SU-DHL-6 (cell line): Measurements from ENCODE around the gene SPRED1.

Experiments
- H2AFZ ChIP-seq: fragments of 200-600 bp; sonication (generic); 2 replicates; pipeline ENCODE4 v1.6.1; 2014; ENCODE audit warnings: low read depth, mild to moderate bottlenecking, moderate library complexity, mixed read lengths, antibody characterized with exemption, low read length; ENCODE audit not compliant: severe bottlenecking
- H3F3A ChIP-seq: fragments of 200-600 bp; shearing (Covaris generic); 2 replicates; pipeline ENCODE4 v1.6.0; 2016; ENCODE audit warnings: antibody characterized with exemption, mild to moderate bottlenecking; ENCODE audit not compliant: insufficient read depth
- H3K27ac ChIP-seq: fragments of 200-600 bp; sonication (generic); 2 replicates; pipeline ENCODE4 v1.5.1; 2016; ENCODE audit warnings: low read depth, mild to moderate bottlenecking, low read length, moderate library complexity, mixed read lengths
- H3K27me3 ChIP-seq: fragments of 200-600 bp; sonication (generic), shearing (Covaris generic); 2 replicates; pipeline ENCODE4 v1.6.0; 2014; ENCODE audit warnings: mild to moderate bottlenecking, low read length
- H3K36me3 ChIP-seq: fragments of 200-600 bp; sonication (generic); 2 replicates; pipeline ENCODE4 v1.6.1; 2014; ENCODE audit warnings: mild to moderate bottlenecking, low read length, mixed read lengths
- H3K4me2 ChIP-seq: fragments of 300-600, 200-600 bp; shearing (Covaris generic), sonication (generic); 2 replicates; pipeline ENCODE4 v1.6.0; 2014; ENCODE audit warnings: low read length, low read depth, mild to moderate bottlenecking; ENCODE audit not compliant: poor library complexity, severe bottlenecking
- H3K4me3 ChIP-seq: fragments of 200-600 bp; sonication (generic); 2 replicates; pipeline ENCODE4 v1.5.1; 2014; ENCODE audit warnings: antibody characterized with exemption, low read length, mild to moderate bottlenecking, mixed read lengths; ENCODE audit not compliant: insufficient read depth, poor library complexity, severe bottlenecking
- H3K79me2 ChIP-seq: fragments of 200-600 bp; sonication (generic); 2 replicates; pipeline ENCODE4 v1.6.1; 2014; ENCODE audit warnings: mild to moderate bottlenecking, low read length, moderate library complexity; ENCODE audit not compliant: insufficient read depth
- H3K9ac ChIP-seq: fragments of 200-600 bp; sonication (generic); 2 replicates; pipeline ENCODE4 v1.7.0; 2014; ENCODE audit warnings: mild to moderate bottlenecking, low read length
- H3K9me2 ChIP-seq: fragments of 200-600 bp; sonication (generic); replicated peaks from 2 replicates; pipeline ENCODE4 v1.6.1; 2014; ENCODE audit warnings: low read length; ENCODE audit not compliant: insufficient read depth
- H3K9me3 ChIP-seq: fragments of 200-600 bp; sonication (generic); 2 replicates; pipeline ENCODE4 v1.6.1; 2014; ENCODE audit warnings: low read length, mixed read lengths; ENCODE audit not compliant: insufficient read depth
- H4K20me1 ChIP-seq: fragments of 200-600 bp; sonication (generic); 2 replicates; pipeline ENCODE4 v1.6.1; 2014; ENCODE audit warnings: low read depth, mild to moderate bottlenecking, antibody characterized with exemption, low read length, moderate library complexity, mixed read lengths
- EZH2phosphoT487 ChIP-seq: fragments of 200-600 bp; sonication (generic), shearing (Covaris generic); conservative IDR thresholded peaks from 2 replicates; pipeline ENCODE4 v1.6.1; 2018; ENCODE audit warnings: mild to moderate bottlenecking, antibody characterized with exemption, low read length, moderate library complexity, mixed read lengths
- TF ChIP-seq, protein P1 (sequence below): fragments of 200-600 bp; sonication (generic); IDR thresholded peaks from one replicate; pipeline ENCODE4 v1.5.1; 2017; ENCODE audit warnings: antibody characterized with exemption, mild to moderate bottlenecking, low read length, moderate library complexity; ENCODE audit not compliant: insufficient read depth, poor library complexity, severe bottlenecking

The SPRED1 gene

DNA sequence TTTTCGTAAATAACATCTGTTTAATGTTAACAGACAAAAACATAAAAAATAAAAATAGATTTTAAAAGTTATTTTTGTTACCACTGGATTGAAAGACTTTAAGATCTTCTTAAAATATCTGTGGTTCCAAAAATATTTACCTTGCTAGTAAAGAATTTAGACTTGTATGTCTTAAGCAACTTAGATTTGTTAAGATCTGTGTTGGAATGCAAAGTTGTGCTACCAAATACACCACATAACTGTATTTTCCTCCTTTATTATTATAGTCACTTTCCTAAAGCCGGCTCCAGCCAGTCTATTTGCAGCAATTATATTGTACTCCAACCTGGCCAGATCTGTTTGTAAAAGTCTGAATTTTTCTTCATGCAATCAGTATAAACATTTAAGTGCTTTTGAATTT is 63.7 kb downstream of the SPRED1 start:
- TF ChIP-seq, protein P1, sequence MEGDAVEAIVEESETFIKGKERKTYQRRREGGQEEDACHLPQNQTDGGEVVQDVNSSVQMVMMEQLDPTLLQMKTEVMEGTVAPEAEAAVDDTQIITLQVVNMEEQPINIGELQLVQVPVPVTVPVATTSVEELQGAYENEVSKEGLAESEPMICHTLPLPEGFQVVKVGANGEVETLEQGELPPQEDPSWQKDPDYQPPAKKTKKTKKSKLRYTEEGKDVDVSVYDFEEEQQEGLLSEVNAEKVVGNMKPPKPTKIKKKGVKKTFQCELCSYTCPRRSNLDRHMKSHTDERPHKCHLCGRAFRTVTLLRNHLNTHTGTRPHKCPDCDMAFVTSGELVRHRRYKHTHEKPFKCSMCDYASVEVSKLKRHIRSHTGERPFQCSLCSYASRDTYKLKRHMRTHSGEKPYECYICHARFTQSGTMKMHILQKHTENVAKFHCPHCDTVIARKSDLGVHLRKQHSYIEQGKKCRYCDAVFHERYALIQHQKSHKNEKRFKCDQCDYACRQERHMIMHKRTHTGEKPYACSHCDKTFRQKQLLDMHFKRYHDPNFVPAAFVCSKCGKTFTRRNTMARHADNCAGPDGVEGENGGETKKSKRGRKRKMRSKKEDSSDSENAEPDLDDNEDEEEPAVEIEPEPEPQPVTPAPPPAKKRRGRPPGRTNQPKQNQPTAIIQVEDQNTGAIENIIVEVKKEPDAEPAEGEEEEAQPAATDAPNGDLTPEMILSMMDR, result no peak
- Histone ChIP-seq H3K79me2 (no peaks in the 10 kb centered on the region), H3K27me3 (no peaks in the 10 kb centered on the region), H3K9me2 (no peaks in the 10 kb centered on the region), H3K36me3 (no peaks in the 10 kb centered on the region), H3F3A (no peaks in the 10 kb centered on the region), H3K9me3 (no peaks in the 10 kb centered on the region), H3K4me2 (no peak overlapping the region), H3K27ac (no peak overlapping the region), H2AFZ (no peak overlapping the region), H3K4me3 (no peak overlapping the region), H4K20me1 (peaks cover 4% of the 10 kb centered on the region; the same call in 1 of the 2 replicates), H3K9ac (no peak overlapping the region)

DNA sequence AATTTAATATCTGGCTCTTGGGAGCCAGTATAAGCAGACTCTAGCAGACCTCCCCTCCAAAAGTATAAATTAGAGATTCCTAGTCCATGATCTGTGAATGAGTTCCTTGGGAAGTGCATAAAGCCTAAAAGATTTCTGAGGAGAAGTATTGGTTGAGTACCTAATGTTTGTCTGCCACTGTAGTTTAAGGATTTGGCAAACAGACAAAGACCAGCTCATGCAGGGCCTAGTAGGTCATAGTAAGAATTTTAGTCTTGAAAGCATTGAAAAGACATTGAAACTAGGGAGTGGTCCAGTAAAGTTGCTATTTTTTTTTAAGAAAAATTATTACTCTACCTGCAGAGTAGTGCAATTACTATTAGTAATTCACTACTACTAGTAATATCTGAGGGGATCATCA is 67.5 kb downstream of the SPRED1 start:
- H3K36me3 ChIP-seq, result no peaks in the 10 kb centered on the region
- no peak overlapping the region for H3K27ac ChIP-seq
- H3F3A ChIP-seq, result no peaks in the 10 kb centered on the region
- no peaks in the 10 kb centered on the region for H3K79me2 ChIP-seq
- no peaks in the 10 kb centered on the region for H3K9me2 ChIP-seq
- no peak overlapping the region for H3K9ac ChIP-seq
- no peak overlapping the region for H3K4me3 ChIP-seq
- H3K27me3 ChIP-seq, result no peaks in the 10 kb centered on the region
- no peaks in the 10 kb centered on the region for H4K20me1 ChIP-seq
- H2AFZ ChIP-seq, result no peak overlapping the region
- no peak overlapping the region for H3K4me2 ChIP-seq
- TF ChIP-seq EZH2phosphoT487, result no peak
- TF ChIP-seq, protein P1, result no peak
- H3K9me3 ChIP-seq, result no peaks in the 10 kb centered on the region

DNA sequence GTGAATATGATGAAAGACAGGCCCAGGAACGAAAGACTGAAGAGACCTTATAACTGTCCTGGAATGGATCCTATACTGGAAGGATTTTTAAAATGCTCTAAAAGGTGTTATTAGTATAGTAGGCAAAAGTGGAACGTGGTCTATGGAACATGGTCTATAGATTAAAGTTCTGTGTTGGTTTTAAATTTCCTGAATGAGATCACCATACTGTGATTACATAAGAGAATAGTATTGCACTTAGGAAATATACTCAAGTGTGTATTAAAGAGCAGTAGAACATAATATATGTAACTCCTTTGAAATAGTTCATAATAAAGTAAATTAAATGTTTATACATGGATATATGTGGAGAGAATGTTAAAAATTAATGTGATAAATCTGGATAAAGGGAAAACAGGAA is 68.2 kb downstream of the SPRED1 start:
- no peaks in the 10 kb centered on the region for H3K79me2 ChIP-seq

More for the DNA sequence above, 68.2 kb downstream of the SPRED1 start:
- no peaks in the 10 kb centered on the region for H3K9me2 ChIP-seq
- no peaks in the 10 kb centered on the region for H4K20me1 ChIP-seq
- H3K9me3 ChIP-seq, result no peaks in the 10 kb centered on the region
- H2AFZ ChIP-seq, result no peak overlapping the region
- no peaks in the 10 kb centered on the region for H3F3A ChIP-seq
- no peak overlapping the region for H3K4me3 ChIP-seq
- no peak overlapping the region for H3K27ac ChIP-seq
- H3K36me3 ChIP-seq, result no peaks in the 10 kb centered on the region
- TF ChIP-seq, protein P1, result no peak
- TF ChIP-seq EZH2phosphoT487, result no peak
- no peaks in the 10 kb centered on the region for H3K27me3 ChIP-seq
- no peak overlapping the region for H3K4me2 ChIP-seq
- H3K9ac ChIP-seq, result no peak overlapping the region
